Measurements from ENCODE around the gene UGGT1.
"Not testable (repeated sequence)": the region's sequence is repeated elsewhere in the genome, so short reads cannot be mapped to it uniquely, and the experiment has no call there.

UGGT1 gene

DNA sequence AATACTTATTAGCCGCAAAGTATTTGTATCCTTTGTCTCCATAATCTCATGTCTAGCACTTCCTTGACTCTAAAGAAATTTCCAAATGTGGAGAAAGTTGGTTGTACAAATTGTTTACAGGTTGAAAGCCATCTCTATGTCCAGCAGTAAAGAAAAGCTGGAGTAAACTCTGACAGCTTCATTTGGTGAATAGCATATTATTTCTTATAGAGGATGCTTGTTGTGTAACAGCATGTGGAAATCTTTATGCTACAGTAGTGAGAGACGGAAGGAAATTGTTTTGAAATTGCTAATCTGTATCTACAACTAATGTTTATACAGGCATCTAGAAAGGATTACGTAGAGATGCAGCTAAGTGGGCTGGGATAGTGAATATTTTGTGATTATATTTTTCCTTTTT is 78.5 kb downstream of the UGGT1 start:
- TF ChIP-seq, protein P1, sequence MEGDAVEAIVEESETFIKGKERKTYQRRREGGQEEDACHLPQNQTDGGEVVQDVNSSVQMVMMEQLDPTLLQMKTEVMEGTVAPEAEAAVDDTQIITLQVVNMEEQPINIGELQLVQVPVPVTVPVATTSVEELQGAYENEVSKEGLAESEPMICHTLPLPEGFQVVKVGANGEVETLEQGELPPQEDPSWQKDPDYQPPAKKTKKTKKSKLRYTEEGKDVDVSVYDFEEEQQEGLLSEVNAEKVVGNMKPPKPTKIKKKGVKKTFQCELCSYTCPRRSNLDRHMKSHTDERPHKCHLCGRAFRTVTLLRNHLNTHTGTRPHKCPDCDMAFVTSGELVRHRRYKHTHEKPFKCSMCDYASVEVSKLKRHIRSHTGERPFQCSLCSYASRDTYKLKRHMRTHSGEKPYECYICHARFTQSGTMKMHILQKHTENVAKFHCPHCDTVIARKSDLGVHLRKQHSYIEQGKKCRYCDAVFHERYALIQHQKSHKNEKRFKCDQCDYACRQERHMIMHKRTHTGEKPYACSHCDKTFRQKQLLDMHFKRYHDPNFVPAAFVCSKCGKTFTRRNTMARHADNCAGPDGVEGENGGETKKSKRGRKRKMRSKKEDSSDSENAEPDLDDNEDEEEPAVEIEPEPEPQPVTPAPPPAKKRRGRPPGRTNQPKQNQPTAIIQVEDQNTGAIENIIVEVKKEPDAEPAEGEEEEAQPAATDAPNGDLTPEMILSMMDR (IDR thresholded peaks at IDR 0.05; ENCODE audit: insufficient read depth, missing control alignments): no peak
- DNase-seq (ENCODE audit: insufficient read length, low spot score) (no peak), FAIRE-seq (no peak)

DNA sequence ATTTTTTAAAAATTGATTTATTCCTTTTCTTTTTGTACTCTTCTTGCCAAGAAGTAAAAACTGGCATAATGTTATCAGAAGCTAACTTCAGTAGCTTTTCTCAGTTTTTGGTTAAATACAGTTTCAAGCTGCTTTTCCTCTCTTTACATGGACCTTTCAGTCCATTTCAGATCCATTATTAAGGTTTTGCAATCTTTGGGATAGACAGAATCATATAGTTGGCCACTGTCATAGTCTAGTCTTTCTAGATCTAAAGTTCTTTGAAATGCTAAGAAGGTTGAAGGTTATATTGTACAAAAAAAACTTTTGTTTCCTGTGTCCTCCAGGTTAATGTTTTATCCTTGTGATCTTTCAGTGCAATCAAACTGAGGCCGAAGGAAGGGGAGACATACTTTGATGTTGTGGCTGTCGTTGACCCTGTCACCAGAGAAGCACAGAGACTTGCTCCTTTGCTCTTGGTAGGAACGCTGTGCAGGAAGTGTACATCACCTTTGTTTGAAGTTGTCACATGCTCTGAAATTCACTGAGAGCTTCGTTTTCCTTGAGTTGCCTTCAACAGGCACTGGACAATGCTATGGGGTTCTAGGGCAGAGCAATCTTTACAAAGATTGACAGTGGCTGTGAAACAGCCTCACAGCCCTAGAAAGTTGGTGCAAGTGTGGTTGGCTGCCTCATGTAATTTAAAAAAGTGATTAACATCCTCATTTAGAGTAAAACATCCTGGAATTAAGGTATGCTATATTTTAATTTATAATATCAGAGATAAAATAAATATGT is 79.1 kb downstream of the UGGT1 start:
- TF ChIP-seq, protein P1 (IDR thresholded peaks at IDR 0.05; ENCODE audit: insufficient read depth, missing control alignments): no peak
- no peak for FAIRE-seq
- DNase-seq (ENCODE audit: insufficient read length, low spot score): no peak

DNA sequence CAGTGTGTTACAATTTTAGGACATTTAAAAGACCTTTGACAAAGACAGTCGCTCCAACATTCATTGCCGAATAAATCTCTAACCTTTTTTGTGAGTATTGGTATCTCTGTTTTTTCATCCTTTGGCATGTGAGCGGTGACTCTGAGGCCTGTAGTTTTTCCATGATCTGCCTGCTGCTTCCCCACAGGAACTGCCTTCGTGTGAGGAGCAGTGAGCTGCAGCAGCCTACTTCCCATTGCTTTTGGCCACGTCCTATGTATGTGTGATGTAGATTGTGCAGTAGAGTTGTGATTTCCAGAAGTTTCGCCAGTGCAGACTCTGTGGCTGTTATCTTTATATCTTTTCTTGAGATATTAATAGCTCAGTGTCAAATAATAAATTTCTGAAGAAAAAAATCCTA is 79.8 kb downstream of the UGGT1 start:
- no peak for FAIRE-seq
- DNase-seq (ENCODE audit: insufficient read length, low spot score): no peak
- TF ChIP-seq, protein P1 (IDR thresholded peaks at IDR 0.05; ENCODE audit: insufficient read depth, missing control alignments): no peak

DNA sequence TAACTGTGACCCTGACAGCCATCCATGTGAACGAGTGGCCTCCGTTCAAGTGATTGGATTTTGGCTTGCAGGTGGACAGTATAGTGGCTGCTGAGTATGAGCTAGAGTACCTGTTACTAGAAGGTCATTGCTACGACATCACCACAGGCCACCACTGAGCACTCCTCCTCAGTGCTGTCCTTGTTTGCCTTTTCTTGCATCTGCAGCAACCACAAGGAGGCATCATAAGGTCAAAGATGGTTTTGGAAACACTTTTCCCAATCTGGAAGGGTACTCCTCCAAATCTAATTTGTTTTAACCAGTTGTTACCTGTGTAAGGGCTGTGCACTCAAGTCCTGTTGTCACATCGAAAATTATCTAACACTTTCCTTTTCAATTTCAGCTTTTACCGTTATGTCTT is 81.2 kb downstream of the UGGT1 start:
- no peak for FAIRE-seq
- TF ChIP-seq, protein P1 (IDR thresholded peaks at IDR 0.05; ENCODE audit: insufficient read depth, missing control alignments): peak; percentile 22

DNA sequence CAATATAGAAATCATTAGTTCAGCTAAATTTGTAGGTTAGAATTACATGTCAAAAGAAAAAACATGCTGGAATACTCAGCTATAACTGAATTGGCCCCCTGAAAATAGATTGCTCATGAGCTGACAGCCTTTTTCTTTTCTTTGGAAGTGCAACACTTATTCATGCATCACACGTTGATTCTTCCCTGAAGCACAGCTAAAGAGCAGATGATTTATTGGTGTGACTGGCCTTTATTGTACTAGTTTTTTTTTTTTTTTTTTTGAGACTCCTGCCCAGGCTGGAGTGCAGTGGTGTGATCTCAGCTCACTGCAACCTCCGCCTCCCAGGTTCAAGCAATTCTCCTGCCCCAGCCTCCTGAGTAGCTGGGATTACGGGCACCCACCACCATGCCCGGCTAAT is 83.1 kb downstream of the UGGT1 start:
- DNase-seq (ENCODE audit: insufficient read length, low spot score); FAIRE-seq: not testable (repeated sequence)

More for the DNA sequence above, 81.2 kb downstream of the UGGT1 start:
- no peak for DNase-seq (ENCODE audit: insufficient read length, low spot score)

DNA sequence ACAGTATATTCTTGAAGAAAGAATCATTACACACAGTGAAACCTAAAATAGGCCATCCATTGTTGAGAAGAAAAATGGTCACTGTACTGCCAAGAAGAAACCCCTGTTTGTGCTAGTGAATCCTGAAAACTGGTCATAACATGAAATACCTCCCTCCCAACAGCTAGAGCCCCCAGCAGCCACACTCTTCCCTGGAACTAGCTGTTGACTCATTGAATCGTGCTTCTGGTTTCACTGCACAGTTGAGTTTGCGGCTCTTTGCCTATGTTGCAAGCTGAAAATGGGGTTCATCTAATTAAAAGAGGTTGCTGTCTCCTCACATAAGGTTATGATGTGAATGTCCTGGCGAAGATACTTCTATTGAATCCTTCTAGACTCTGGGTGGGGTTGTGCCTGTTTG is 86.3 kb downstream of the UGGT1 start:
- DNase-seq (ENCODE audit: insufficient read length, low spot score) (no peak), FAIRE-seq (no peak)
- TF ChIP-seq, protein P1 (IDR thresholded peaks at IDR 0.05; ENCODE audit: insufficient read depth, missing control alignments): no peak

DNA sequence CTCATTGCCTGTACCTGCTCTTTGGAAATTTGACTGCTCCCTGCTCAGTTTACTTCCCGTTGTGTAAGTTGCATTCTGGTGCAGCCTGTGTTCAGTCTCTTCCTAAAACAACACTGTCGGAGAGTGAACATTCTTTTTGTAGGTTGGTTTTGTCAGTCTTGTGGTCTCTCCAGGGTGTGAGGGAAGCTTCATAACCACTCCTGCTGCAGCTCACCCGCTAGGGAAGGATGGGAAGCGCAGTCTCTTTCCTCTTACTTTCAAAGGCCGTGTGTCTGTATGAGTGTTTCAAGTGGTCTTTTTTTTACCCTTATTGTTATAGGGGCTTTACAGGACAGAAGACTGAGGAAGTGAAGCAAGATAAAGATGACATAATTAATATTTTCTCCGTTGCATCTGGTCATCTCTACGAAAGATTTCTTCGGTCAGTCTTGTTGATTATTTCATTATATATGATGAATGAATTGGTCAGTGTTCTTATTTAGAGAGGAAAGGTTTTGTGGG is 87.2 kb downstream of the UGGT1 start:
- TF ChIP-seq, protein P1 (IDR thresholded peaks at IDR 0.05; ENCODE audit: insufficient read depth, missing control alignments): no peak
- DNase-seq (ENCODE audit: insufficient read length, low spot score) (no peak), FAIRE-seq (no peak)
